Body of pancreas (tissue), 4 donors: ENCODE data around the gene GREM1. TPM values are rescaled to one million over a fixed set of nuclear protein-coding genes. Genes with fewer than 3 reads are reported as not detected.
A peak's percentile ranks its signal among the peaks of the same experiment; 100 is the strongest.

Experiments used
- ATAC-seq: fragments of 150-250 bp; one replicate; pipeline ENCODE4 v1.9.1; 2016
- DNase-seq, 4 donors: peaks; one replicate each; pipeline ENCODE4 v3.0.0-alpha.2; 2019
- H3K27ac ChIP-seq, 4 donors: fragments of 200-600 bp; sonication (generic); 1 replicate in 3 of 4; 2 replicates in 1 of 4; pipeline versions ENCODE4 v1.5.1 to v1.6.1; 2016 to 2019; ENCODE audit warnings: mild to moderate bottlenecking in 1 of 4, mixed read lengths in 1 of 4, moderate library complexity in 1 of 4
- H3K27me3 ChIP-seq, 2 donors: fragments of 200-600 bp; sonication (generic); one replicate each; pipeline ENCODE4 v1.6.0; 2016; ENCODE audit warnings: mild to moderate bottlenecking in 1 of 2
- H3K36me3 ChIP-seq, 2 donors: fragments of 200-600 bp; sonication (generic); replicated peaks in 1 of 2; 2 replicates each; pipeline ENCODE4 v1.5.1; 2016; ENCODE audit warnings: low read depth in 2 of 2; ENCODE audit not compliant: insufficient read depth in 1 of 2
- H3K4me1 ChIP-seq: fragments of 200-600 bp; sonication (generic); one replicate; pipeline ENCODE4 v1.6.0; 2016
- H3K4me3 ChIP-seq, 2 donors: fragments of 200-600 bp; sonication (generic); 1 replicate in 1 of 2; 2 replicates in 1 of 2; pipeline ENCODE4 v1.5.1; 2016 to 2019
- H3K9me3 ChIP-seq, 3 donors: fragments of 200-600 bp; sonication (generic); 1 replicate in 2 of 3; 2 replicates in 1 of 3; pipeline ENCODE4 v1.5.1; 2016
- POLR2A ChIP-seq, 3 donors: fragments of 450-650 bp; IDR thresholded peaks; one replicate each; pipeline ENCODE4 v1.6.1; 2016; ENCODE audit warnings: antibody characterized with exemption in 3 of 3, mild to moderate bottlenecking in 2 of 3
- WGBS, 2 donors: methylation state at CpG; one replicate each; pipeline ENCODE4 v1.1.5; 2017; 5-methylcytosine and 5-hydroxymethylcytosine counted together
- intact Hi-C: fragments of 100-400 bp; cut with DNase I; formaldehyde crosslinking; loops from one replicate; pipeline ENCODE4 v1.15.1; 2023
- total RNA-seq, 2 donors: library from RNA; depleted of rRNA; stranded (reverse); fragments of >200 nt; gene quantifications; one replicate each; pipeline ENCODE4 v1.1.0, GENCODE V29; 2016
- TF ChIP-seq, protein P1 (sequence below), 7 experiments: fragments of 450-650 bp in 4 of 7; fragments of 200-600 bp in 3 of 7; sonication (generic) in 3 of 7; IDR thresholded peaks; one replicate each; pipeline ENCODE4 v1.5.1; 2016 to 2019; ENCODE audit warnings: antibody characterized with exemption in 7 of 7

Gene GREM1
- total RNA-seq, 2 donors from 2014 or later = under 0.01 to 6.5 TPM

GRCh38 chr15:32718821-32719716 lies 1.3 kb downstream of the GREM1 start:
- Histone ChIP-seq H3K4me3 (peak overlapping the region in 1 of 2 donors; percentile 11), H3K36me3 (no peaks in the 10 kb centered on the region), H3K27ac (peak overlapping the region in 1 of 4 donors; percentile 13), H3K9me3 (no peaks in the 10 kb centered on the region), H3K27me3 (peaks cover 0 to 15% of the 10 kb centered on the region in 2 donors), H3K4me1 (peaks cover 27% of the 10 kb centered on the region)
- TF ChIP-seq, protein P1, sequence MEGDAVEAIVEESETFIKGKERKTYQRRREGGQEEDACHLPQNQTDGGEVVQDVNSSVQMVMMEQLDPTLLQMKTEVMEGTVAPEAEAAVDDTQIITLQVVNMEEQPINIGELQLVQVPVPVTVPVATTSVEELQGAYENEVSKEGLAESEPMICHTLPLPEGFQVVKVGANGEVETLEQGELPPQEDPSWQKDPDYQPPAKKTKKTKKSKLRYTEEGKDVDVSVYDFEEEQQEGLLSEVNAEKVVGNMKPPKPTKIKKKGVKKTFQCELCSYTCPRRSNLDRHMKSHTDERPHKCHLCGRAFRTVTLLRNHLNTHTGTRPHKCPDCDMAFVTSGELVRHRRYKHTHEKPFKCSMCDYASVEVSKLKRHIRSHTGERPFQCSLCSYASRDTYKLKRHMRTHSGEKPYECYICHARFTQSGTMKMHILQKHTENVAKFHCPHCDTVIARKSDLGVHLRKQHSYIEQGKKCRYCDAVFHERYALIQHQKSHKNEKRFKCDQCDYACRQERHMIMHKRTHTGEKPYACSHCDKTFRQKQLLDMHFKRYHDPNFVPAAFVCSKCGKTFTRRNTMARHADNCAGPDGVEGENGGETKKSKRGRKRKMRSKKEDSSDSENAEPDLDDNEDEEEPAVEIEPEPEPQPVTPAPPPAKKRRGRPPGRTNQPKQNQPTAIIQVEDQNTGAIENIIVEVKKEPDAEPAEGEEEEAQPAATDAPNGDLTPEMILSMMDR (IDR thresholded peaks at IDR 0.05) = no peak
- no peak for TF ChIP-seq POLR2A (IDR thresholded peaks at IDR 0.05)
- 1 to 12% methylated on average over 8 to 54 of the region's 70 CpGs for WGBS, 2 donors
- DNase-seq = peak; percentile 29 to 70 (median 40)
- ATAC-seq = peak; percentile 68
- intact Hi-C loops = no loop called here

GRCh38 chr15:32721596-32721995 lies 3.8 kb downstream of the GREM1 start:
- no peak for DNase-seq
- no peak for ATAC-seq
- Histone ChIP-seq H3K4me1 (peaks cover 27% of the 10 kb centered on the region), H3K27me3 (peaks cover 0 to 11% of the 10 kb centered on the region in 2 donors), H3K4me3 (no peak overlapping the region), H3K36me3 (no peaks in the 10 kb centered on the region), H3K27ac (no peak overlapping the region), H3K9me3 (no peaks in the 10 kb centered on the region)
- WGBS, 2 donors = 79 to 82% methylated on average over 6 of the region's 6 CpGs
- no peak for TF ChIP-seq POLR2A (IDR thresholded peaks at IDR 0.05)
- TF ChIP-seq, protein P1 (IDR thresholded peaks at IDR 0.05) = no peak
- intact Hi-C loops = no loop called here

- TF ChIP-seq, protein P1 (IDR thresholded peaks at IDR 0.05) = no peak
- no peak for TF ChIP-seq POLR2A (IDR thresholded peaks at IDR 0.05)
- Histone ChIP-seq H3K27me3 (peaks cover 0 to 8% of the 10 kb centered on the region in 2 donors), H3K36me3 (no peaks in the 10 kb centered on the region), H3K9me3 (no peaks in the 10 kb centered on the region), H3K4me1 (peaks cover 25% of the 10 kb centered on the region), H3K4me3 (no peak overlapping the region), H3K27ac (no peak overlapping the region)
- no peak for DNase-seq
- ATAC-seq = no peak
- intact Hi-C loops = no loop called here
Observed at GRCh38 chr15:32722136-32722535, 4.3 kb downstream of the GREM1 start.

DNA sequence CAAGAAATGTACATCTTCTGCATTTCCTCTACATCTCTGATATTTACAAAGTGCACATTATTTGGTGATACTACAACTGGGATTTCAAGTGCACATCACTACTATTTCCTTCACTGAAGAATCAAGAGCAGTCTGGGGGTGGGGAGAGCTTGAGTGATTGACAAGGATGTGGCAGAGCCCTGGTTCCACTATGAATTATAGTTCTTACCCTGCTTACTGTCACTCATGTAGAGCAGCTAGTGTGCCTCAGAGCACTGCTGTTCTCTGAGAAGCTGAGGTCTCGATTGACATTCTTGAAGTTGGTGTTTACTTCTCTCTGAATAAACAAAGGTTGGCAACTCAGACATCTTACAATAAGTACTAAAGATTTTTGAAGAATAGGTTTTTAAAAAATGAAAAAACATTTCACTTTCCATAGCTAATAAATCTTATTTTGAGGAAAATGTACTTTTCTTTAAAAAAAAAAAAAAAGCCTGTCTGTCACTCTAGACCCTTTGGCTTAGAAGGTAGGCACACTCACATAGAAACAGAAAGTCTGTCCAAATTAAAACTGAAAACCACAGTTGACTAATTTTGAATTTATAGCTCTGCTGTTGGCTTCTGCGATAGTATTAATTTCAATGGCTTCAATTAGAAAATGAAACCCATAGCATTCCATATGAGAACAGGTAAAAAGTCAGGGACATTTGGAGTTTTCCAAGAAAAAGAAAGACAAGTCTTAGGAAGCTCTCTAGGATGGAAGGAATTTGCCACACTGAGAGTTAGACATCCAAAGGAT lies 5.6 kb downstream of the GREM1 start:
- no peaks in the 10 kb centered on the region for H3K36me3 ChIP-seq
- TF ChIP-seq, protein P1 (IDR thresholded peaks at IDR 0.05) = no peak
- TF ChIP-seq POLR2A (IDR thresholded peaks at IDR 0.05) = no peak
- intact Hi-C loops = no loop called here
- H3K4me1 ChIP-seq = peaks cover 13% of the 10 kb centered on the region
- 50 to 62% methylated on average over 2 of the region's 2 CpGs for WGBS, 2 donors
- no peak overlapping the region for H3K4me3 ChIP-seq
- no peak for ATAC-seq
- no peak overlapping the region for H3K27ac ChIP-seq
- no peaks in the 10 kb centered on the region for H3K27me3 ChIP-seq
- no peak for DNase-seq
- H3K9me3 ChIP-seq = no peaks in the 10 kb centered on the region
